Bronchus fibroblast of lung (primary cell): ENCODE results near the gene ZFPL1. TPM values are rescaled to one million over a fixed set of nuclear protein-coding genes. Genes with fewer than 3 reads are reported as not detected.

Experiments
- total RNA-seq: library from RNA; depleted of rRNA; stranded (reverse); fragments of >200 nt; gene quantifications from 2 replicates; pipeline ENCODE4 v1.2.3, GENCODE V29; 2015

Gene ZFPL1
- total RNA-seq: 77.6 and 78.8 TPM in 2 replicates

DNA sequence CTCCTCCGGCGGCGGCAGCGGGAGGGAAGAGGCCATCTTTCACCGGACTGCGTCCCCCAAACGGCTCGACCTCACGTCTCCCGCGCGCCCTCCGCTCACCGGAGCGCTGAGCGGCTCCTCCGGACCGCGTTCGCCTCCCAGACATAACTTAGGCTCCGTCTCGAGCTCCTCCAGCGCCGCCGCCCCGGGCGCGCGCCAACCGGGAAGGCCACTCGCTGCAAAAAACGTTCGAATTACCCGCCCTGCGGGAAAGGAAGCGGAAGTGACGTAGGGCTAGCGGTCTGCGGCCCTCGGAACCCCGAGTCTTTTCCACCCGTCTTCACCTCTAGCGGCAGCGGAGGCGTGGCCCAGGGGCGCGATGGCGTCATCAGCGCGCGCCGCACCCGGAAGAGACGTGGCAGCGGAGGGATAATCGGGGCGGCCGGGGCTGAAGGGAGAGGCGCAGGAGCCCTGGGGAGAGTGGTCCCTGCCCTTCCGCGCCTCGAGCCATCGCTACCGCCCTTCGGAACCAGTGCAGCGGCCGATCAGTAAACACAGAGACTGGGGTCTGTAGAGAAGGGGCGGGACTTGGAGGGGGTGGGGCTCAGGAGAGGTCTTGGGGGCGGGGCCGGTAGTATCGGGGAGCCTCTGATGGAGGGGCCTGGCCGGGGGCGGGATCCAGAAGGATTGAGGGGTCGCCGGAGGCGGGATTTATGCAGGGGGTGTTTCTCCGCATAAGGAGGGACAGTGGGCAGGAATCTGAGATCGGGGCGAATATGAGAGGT, at the start of gene ZFPL1, which contains the start of gene CDCA5:
Gene ZFPL1, plus strand, starts transcription at position 389 of the 764 bp plus-strand sequence. CDS start 477 bp downstream, outside the sequence.
Gene CDCA5, minus strand, starts transcription at position 207 of the 764 bp plus-strand sequence. Its CDS starts 62 bp downstream, at position 145.

DNA sequence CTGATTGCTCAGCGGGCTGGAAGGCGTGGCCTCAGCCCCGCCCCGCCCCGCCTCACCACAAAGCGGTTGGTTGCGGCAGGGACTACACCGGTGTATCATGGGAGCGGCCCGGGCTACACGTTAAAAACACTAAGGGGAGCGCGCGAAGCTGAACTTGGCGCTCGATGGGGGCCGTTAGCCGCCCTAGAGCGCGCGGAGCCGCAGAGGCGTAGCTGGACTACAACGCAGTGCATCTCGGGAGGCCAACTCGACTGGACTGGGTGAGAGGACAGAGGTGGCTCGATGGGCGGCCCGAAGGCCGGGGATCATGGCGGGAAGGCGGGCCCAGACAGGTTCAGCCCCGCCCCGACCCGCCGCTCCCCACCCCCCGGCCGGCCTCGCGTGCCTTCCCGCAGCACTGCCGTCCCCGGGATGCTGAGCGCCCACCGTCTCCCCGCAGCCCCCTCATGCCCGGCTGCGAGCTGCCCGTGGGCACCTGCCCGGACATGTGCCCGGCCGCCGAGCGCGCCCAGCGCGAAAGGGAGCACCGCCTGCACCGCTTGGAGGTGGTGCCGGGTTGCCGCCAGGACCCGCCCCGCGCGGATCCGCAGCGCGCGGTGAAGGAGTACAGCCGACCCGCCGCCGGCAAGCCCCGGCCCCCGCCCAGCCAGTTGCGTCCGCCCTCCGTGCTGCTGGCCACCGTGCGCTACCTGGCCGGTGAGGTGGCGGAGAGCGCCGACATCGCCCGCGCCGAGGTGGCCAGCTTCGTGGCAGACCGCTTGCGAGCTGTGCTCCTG, 43.0 kb upstream of the ZFPL1 start, which contains the start of gene SAC3D1:
Gene SAC3D1, plus strand, starts transcription at position 364 of the 776 bp plus-strand sequence. Its CDS starts 83 bp downstream, at position 447.

DNA sequence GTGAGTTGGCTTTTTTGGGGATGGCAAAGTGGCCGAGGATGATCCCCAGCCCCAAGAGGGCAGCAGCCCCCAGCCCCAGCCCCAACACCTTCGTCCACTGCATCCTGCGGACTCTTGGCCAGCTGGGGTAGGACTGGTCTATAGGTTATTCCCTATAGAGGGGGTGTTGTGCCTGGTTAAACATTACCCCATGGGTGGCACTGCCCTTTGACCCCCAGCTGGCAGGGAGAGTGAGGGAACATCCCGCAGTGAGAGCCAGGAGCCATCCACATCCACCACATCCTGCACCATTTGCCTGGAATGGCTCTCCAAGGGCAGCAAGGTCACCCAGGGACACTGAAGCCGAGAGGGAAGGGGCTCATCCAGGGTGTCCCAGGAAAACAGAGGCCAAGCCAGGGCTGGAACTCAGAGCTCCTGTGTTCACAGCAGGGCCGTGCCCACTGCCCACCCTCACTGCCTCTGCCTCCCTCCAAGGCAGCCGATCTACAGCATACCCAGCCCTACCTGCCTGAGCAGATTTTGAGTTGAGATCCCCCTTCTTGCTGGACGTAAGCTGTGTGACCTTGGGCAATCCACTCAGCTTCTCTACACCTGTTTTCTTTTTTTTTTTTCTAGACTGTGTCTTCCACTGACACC, 25.5 kb upstream of the ZFPL1 start, which contains the start of gene NAALADL1:
Gene NAALADL1, minus strand, starts transcription at position 135 of the 636 bp plus-strand sequence. Its CDS starts 32 bp downstream, at position 103.

GRCh38 chr11:65095974-65096806, 12.2 kb downstream of the ZFPL1 start, which contains the start of gene VPS51:
Gene VPS51, plus strand, starts transcription at chr11:65096214. Its CDS starts 37 bp downstream, at chr11:65096251.

DNA sequence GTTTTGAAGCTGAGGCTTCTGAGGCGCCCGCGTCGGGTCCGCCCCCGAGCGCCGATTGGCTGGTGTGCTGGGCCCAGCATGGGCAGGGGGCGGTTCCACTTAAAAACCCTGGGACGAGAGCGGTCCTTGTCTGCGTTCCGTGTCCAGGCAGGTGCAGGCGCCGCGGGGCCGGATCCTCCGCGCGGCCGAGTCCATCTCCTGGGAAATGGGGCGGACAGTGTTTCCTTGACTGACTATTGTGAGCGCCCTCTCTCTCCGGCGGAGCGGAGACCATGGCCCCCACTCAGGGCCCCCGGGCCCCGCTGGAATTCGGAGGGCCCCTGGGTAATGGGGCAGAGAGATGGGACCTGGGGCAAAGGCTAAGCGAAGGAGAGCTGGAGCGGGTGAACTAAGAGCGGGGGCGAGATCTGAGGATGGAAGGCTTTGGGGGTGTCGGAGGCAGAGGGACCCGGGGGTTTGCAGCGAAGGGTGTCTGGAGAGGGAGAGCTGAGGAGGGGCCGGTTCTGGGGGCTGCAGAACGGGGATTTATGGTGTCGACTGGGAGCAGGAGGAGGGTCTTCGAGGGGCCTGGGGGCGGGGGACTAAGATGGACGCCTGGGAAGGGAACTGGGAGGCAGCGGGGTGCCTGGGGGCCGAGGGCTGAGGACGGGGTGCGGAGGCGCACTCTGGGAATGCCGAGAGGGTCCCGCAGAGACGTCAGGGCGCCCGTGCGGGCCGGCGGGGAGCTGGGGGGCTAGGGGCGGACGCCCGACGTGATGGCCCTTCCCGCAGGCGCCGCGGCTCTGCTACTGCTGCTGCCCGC, 27.9 kb downstream of the ZFPL1 start, which contains the start of gene TM7SF2:
Gene TM7SF2, plus strand, starts transcription at position 129 of the 802 bp plus-strand sequence. Its CDS starts 144 bp downstream, at position 273.

GRCh38 chr11:65117206-65118096, 33.4 kb downstream of the ZFPL1 start, which contains the start of gene ZNHIT2:
Gene ZNHIT2, minus strand, starts transcription at chr11:65117701. Its CDS starts 48 bp downstream, at chr11:65117653.

GRCh38 chr11:65121865-65122696, 38.1 kb downstream of the ZFPL1 start, which contains the start of the genes FAU and MRPL49:
Gene FAU, minus strand, starts transcription at chr11:65122134. Its CDS starts 321 bp downstream, at chr11:65121813.
Gene MRPL49, plus strand, starts transcription at chr11:65122321. Its CDS starts 26 bp downstream, at chr11:65122347.

GRCh38 chr11:65134240-65134951, 50.4 kb downstream of the ZFPL1 start, which contains the start of gene SYVN1:
Gene SYVN1, minus strand, starts transcription at chr11:65134519. Its CDS starts 918 bp downstream, at chr11:65133601.

Other genes with a start within 250 kb of the ZFPL1 start
- under 0.01 and 0.15 TPM in 2 replicates for gene CDC42BPG, start 239.6 kb upstream of the ZFPL1 start, total RNA-seq
- 71.1 and 79.8 TPM in 2 replicates for gene EHD1, start 205.6 kb upstream of the ZFPL1 start, total RNA-seq
- gene ATG2A, start 167.0 kb upstream of the ZFPL1 start, total RNA-seq: 18.3 and 20.3 TPM in 2 replicates
- gene PPP2R5B, start 159.5 kb upstream of the ZFPL1 start, total RNA-seq: 14.1 and 16.6 TPM in 2 replicates
- not detected in 2 replicates for gene GPHA2, start 148.3 kb upstream of the ZFPL1 start, total RNA-seq
- not detected in 2 replicates for gene MAJIN, start 112.1 kb upstream of the ZFPL1 start, total RNA-seq
- gene BATF2, start 87.3 kb upstream of the ZFPL1 start, total RNA-seq: 1.2 and 1.3 TPM in 2 replicates
- 229 and 233 TPM in 2 replicates for gene ARL2, start 70.1 kb upstream of the ZFPL1 start, total RNA-seq
- 17.5 and 22.9 TPM in 2 replicates for gene SNX15, start 56.8 kb upstream of the ZFPL1 start, total RNA-seq
- 25.7 and 27.9 TPM in 2 replicates for gene SAC3D1, start 43.0 kb upstream of the ZFPL1 start, total RNA-seq
- 41.6 and 44.4 TPM in 2 replicates for gene NAALADL1, start 25.7 kb upstream of the ZFPL1 start, total RNA-seq
- 25.9 and 26.2 TPM in 2 replicates for gene CDCA5, start 182 bp upstream of the ZFPL1 start, total RNA-seq
- gene VPS51, start 12.0 kb downstream of the ZFPL1 start, total RNA-seq: 270 and 312 TPM in 2 replicates
- 42.4 and 52.0 TPM in 2 replicates for gene TM7SF2, start 27.6 kb downstream of the ZFPL1 start, total RNA-seq
- gene ZNHIT2, start 33.5 kb downstream of the ZFPL1 start, total RNA-seq: 11.7 and 14.8 TPM in 2 replicates
- gene FAU, start 37.9 kb downstream of the ZFPL1 start, total RNA-seq: 604 and 715 TPM in 2 replicates
- 63.9 and 72.0 TPM in 2 replicates for gene MRPL49, start 38.1 kb downstream of the ZFPL1 start, total RNA-seq
- 21.2 and 29.3 TPM in 2 replicates for gene SYVN1, start 50.3 kb downstream of the ZFPL1 start, total RNA-seq
- not detected in 2 replicates for gene SPDYC, start 86.0 kb downstream of the ZFPL1 start, total RNA-seq
- gene CAPN1, start 97.7 kb downstream of the ZFPL1 start, total RNA-seq: 166 and 228 TPM in 2 replicates
- gene POLA2, start 177.7 kb downstream of the ZFPL1 start, total RNA-seq: 15.3 and 18.0 TPM in 2 replicates
- 22.0 and 22.9 TPM in 2 replicates for gene CDC42EP2, start 230.6 kb downstream of the ZFPL1 start, total RNA-seq
- 38.5 and 40.7 TPM in 2 replicates for gene DPF2, start 249.6 kb downstream of the ZFPL1 start, total RNA-seq